Measurements from ENCODE around the gene PLEKHG2.

GRCh38 chr19:39416152-39417120 is 4.0 kb downstream of the PLEKHG2 start:
- no peak for TF ChIP-seq CTCF (IDR thresholded peaks at IDR 0.05; ENCODE audit: low read depth, low read length)
- no peak for TF ChIP-seq EZH2phosphoT487 (IDR thresholded peaks at IDR 0.05; ENCODE audit: low read depth)

Data from OCI-LY3 (cell line).